Thyroid gland (tissue), 4 donors: ENCODE measurements around the gene MAGI2. TPM values are rescaled to one million over a fixed set of nuclear protein-coding genes. Genes with fewer than 3 reads are reported as not detected.

Source experiments
- DNase-seq, 2 donors: peaks; one replicate each; pipeline ENCODE4 v3.0.0-alpha.2; 2019
- H3K27ac ChIP-seq, 3 donors: fragments of 200-600 bp; sonication (generic); 1 replicate in 2 of 3; 2 replicates in 1 of 3; pipeline ENCODE4 v1.5.1; 2016 to 2019; ENCODE audit warnings: mild to moderate bottlenecking in 1 of 3, moderate library complexity in 1 of 3
- H3K27me3 ChIP-seq: fragments of 200-600 bp; sonication (generic); one replicate; pipeline ENCODE4 v1.5.1; 2019
- H3K36me3 ChIP-seq, 2 donors: fragments of 200-600 bp; sonication (generic); one replicate each; pipeline ENCODE4 v1.5.1; 2016 to 2019
- H3K4me1 ChIP-seq, 2 donors: fragments of 200-600 bp; sonication (generic); one replicate each; pipeline ENCODE4 v1.5.1; 2017 to 2019
- H3K4me3 ChIP-seq, 3 donors: fragments of 200-600 bp; sonication (generic); replicated peaks in 1 of 3; 1 replicate in 2 of 3; 2 replicates in 1 of 3; pipeline ENCODE4 v1.5.1; 2016; ENCODE audit warnings: mild to moderate bottlenecking in 1 of 3
- H3K9me3 ChIP-seq: fragments of 200-600 bp; sonication (generic); one replicate; pipeline ENCODE4 v1.5.1; 2017
- CTCF ChIP-seq, 6 experiments: fragments of 200-600 bp in 3 of 6; fragments of 450-650 bp in 3 of 6; sonication (generic) in 3 of 6; IDR thresholded peaks; one replicate each; pipeline ENCODE4 v1.5.1; 2016 to 2019; ENCODE audit warnings: antibody characterized with exemption in 6 of 6, mild to moderate bottlenecking in 2 of 6, inconsistent platforms in 1 of 6, moderate library complexity in 1 of 6
- POLR2A ChIP-seq, 2 donors: fragments of 450-650 bp; IDR thresholded peaks; one replicate each; pipeline ENCODE4 v1.6.1; 2017; ENCODE audit warnings: antibody characterized with exemption in 2 of 2, mild to moderate bottlenecking in 2 of 2, moderate library complexity in 1 of 2
- WGBS, 2 donors: methylation state at CpG; one replicate each; pipeline ENCODE4 v1.1.5; 2017; 5-methylcytosine and 5-hydroxymethylcytosine counted together
- intact Hi-C: fragments of 100-400 bp; cut with DNase I; formaldehyde crosslinking; loops from one replicate; pipeline ENCODE4 v1.15.1; 2023
- total RNA-seq, 4 donors: library from RNA; depleted of rRNA; stranded (reverse); fragments of >200 nt; gene quantifications; one replicate each; pipeline ENCODE4 v1.2.3, GENCODE V29; 2016

MAGI2 gene
- total RNA-seq, 4 donors from 2014 or later, result 20.7 to 31.1 (median 26.0) TPM

DNA sequence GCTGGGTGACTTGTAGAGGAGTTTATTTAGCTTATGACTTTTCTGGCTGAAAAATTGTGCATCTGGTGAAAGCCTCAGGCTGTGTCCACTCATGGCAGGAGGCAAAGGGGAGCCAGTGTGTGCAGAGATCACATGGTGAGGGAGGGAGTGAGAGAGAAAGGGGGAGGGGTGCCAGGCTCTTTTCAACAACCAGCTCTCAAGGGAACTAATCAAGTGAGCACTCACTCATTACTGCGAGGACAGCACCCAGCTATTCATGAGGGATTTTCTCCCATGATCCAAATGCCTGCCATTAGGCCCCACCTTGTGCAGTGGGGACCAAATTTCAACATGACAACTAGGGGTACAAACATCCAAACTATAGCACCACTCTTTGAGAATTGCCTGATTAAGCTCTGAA is 590.2 kb downstream of the MAGI2 start:
- H3K27me3 ChIP-seq, result no peaks in the 10 kb centered on the region
- WGBS, 2 donors, result 11 to 13% methylated on average over 1 of the region's 1 CpG
- H3K4me1 ChIP-seq, result peaks cover 9 to 19% of the 10 kb centered on the region in 2 donors
- H3K9me3 ChIP-seq, result no peaks in the 10 kb centered on the region
- peak overlapping the region in 2 of 3 donors; percentile 21 to 68 for H3K27ac ChIP-seq
- TF ChIP-seq POLR2A (IDR thresholded peaks at IDR 0.05) (no peak), CTCF (IDR thresholded peaks at IDR 0.05) (no peak)
- no peaks in the 10 kb centered on the region for H3K36me3 ChIP-seq
- no peak overlapping the region for H3K4me3 ChIP-seq
- intact Hi-C loops, result no loop called here
- DNase-seq, result peak; percentile 85 to 86

GRCh38 chr7:78862411-78862900 is 591.0 kb downstream of the MAGI2 start:
- Histone ChIP-seq H3K36me3 (no peaks in the 10 kb centered on the region), H3K4me1 (peaks cover 9 to 19% of the 10 kb centered on the region in 2 donors), H3K27ac (peak overlapping the region; percentile 32 to 57 (median 53)), H3K27me3 (no peaks in the 10 kb centered on the region), H3K9me3 (no peaks in the 10 kb centered on the region), H3K4me3 (no peak overlapping the region)
- WGBS, 2 donors, result 26 to 28% methylated on average over 3 of the region's 3 CpGs
- intact Hi-C loops, result no loop called here
- TF ChIP-seq POLR2A (IDR thresholded peaks at IDR 0.05), result no peak
- no peak for TF ChIP-seq CTCF (IDR thresholded peaks at IDR 0.05)
- no peak for DNase-seq

DNA sequence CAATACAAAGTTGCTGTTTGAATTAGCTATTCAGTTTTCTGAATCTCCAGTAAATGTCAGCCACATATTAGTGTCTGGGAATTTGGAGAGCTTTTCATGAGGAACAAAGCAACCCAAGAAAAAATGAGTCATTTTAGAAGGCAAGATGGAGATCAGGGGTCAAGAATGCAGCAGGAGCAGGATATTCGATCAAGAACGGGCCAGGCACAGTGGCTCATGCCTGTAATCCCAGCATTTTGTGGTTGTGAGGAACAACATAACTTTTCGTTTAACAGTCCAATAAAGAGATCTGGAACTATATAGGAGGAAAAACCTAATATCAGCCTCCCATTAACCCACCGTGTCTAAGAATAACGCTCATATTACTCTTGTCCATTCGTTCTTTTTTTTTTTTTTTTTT is 600.5 kb downstream of the MAGI2 start:
- no peak for DNase-seq
- intact Hi-C loops, result no loop called here
- Histone ChIP-seq H3K9me3 (no peaks in the 10 kb centered on the region), H3K36me3 (no peaks in the 10 kb centered on the region), H3K27ac (no peak overlapping the region), H3K27me3 (no peaks in the 10 kb centered on the region), H3K4me3 (no peak overlapping the region), H3K4me1 (no peaks in the 10 kb centered on the region)
- TF ChIP-seq POLR2A (IDR thresholded peaks at IDR 0.05) (no peak), CTCF (IDR thresholded peaks at IDR 0.05) (no peak)
- WGBS, 2 donors, result 85 to 92% methylated on average over 6 of the region's 6 CpGs

DNA sequence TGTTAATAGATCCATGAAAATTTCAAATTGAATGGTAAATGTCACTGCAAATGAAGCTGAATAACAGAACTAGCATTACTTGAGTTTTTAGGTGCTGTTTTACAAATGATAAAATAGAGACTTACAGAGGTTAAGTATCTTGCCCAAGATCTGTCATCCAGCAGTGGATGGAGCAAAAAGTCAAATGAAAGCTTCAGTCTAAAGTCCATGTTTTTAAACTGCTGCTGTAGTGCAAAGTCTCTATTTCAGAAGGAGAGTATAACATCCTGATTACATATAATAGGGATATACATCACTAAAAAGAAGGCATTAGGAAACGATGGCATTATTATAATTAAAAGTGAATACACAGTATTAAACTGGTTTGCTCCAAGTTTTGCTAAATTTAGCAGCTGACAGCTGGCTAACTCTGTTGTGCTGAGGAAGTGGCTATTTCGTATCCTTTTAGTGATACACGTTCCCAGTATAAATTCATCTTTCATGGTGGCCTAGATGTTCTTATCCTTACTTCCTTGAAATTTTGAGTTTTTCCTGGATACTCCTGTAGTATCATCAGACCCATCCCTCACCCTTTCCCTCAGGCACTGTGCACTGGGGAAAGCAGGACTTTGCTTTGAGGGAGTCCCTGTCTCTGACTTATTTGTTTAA is 603.2 kb downstream of the MAGI2 start:
- WGBS, 2 donors, result 67 to 72% methylated on average over 3 of the region's 3 CpGs
- Histone ChIP-seq H3K9me3 (no peaks in the 10 kb centered on the region), H3K4me1 (no peaks in the 10 kb centered on the region), H3K27ac (no peak overlapping the region), H3K27me3 (no peaks in the 10 kb centered on the region), H3K4me3 (no peak overlapping the region), H3K36me3 (no peaks in the 10 kb centered on the region)
- TF ChIP-seq POLR2A (IDR thresholded peaks at IDR 0.05), result no peak
- no peak for TF ChIP-seq CTCF (IDR thresholded peaks at IDR 0.05)
- intact Hi-C loops, result no loop called here
- no peak for DNase-seq

GRCh38 chr7:78845155-78845554 is 608.3 kb downstream of the MAGI2 start:
- DNase-seq, result no peak
- no peak for TF ChIP-seq CTCF (IDR thresholded peaks at IDR 0.05)
- TF ChIP-seq POLR2A (IDR thresholded peaks at IDR 0.05), result no peak
- 59 to 73% methylated on average over 1 of the region's 1 CpG for WGBS, 2 donors

More at GRCh38 chr7:78845155-78845554, 608.3 kb downstream of the MAGI2 start:
- Histone ChIP-seq H3K27me3 (no peaks in the 10 kb centered on the region), H3K27ac (no peak overlapping the region), H3K9me3 (no peaks in the 10 kb centered on the region), H3K36me3 (no peaks in the 10 kb centered on the region), H3K4me1 (no peaks in the 10 kb centered on the region), H3K4me3 (no peak overlapping the region)
- intact Hi-C loops, result no loop called here
